HTERT RPE-1 (cell line): ENCODE measurements around the gene P4HTM.

Experiments used
- in situ Hi-C: fragments of 300-500 bp; cut with MboI; formaldehyde crosslinking; loops from 4 replicates; pipeline ENCODE4 v1.14.3; 2020; ENCODE audit warnings: low sequenced_read_pairs

The P4HTM gene

GRCh38 chr3:48989796-48990635, at the start of gene P4HTM:
Gene P4HTM, plus strand, starts transcription at chr3:48990241. Its CDS starts 16 bp downstream, at chr3:48990257.
- in situ Hi-C loops, result no loop called here

- in situ Hi-C loops, result no loop called here
Observed at GRCh38 chr3:48945432-48945831, 44.6 kb upstream of the P4HTM start.

- in situ Hi-C loops, result no loop called here
Observed at GRCh38 chr3:48945891-48946549, 44.0 kb upstream of the P4HTM start.

GRCh38 chr3:48949376-48949717, 40.7 kb upstream of the P4HTM start:
- in situ Hi-C loops, result no loop called here

GRCh38 chr3:48950051-48950450, 40.0 kb upstream of the P4HTM start:
- in situ Hi-C loops, result no loop called here

GRCh38 chr3:48951764-48952163, 38.3 kb upstream of the P4HTM start:
- in situ Hi-C loops, result no loop called here

- in situ Hi-C loops, result no loop called here
Observed at GRCh38 chr3:48952510-48953118, 37.4 kb upstream of the P4HTM start.

GRCh38 chr3:48957006-48957705, 32.9 kb upstream of the P4HTM start:
- in situ Hi-C loops, result no loop called here

- in situ Hi-C loops, result no loop called here
Observed at GRCh38 chr3:48960841-48961413, 29.1 kb upstream of the P4HTM start.

- in situ Hi-C loops, result no loop called here
Observed at GRCh38 chr3:48962340-48962739, 27.7 kb upstream of the P4HTM start.

- in situ Hi-C loops, result no loop called here
Observed at GRCh38 chr3:48962939-48963338, 27.1 kb upstream of the P4HTM start.

- in situ Hi-C loops, result no loop called here
Observed at GRCh38 chr3:48963591-48963990, 26.4 kb upstream of the P4HTM start.

- in situ Hi-C loops, result no loop called here
Observed at GRCh38 chr3:48966367-48966766, 23.7 kb upstream of the P4HTM start.

- in situ Hi-C loops, result no loop called here
Observed at GRCh38 chr3:48966876-48967361, 23.1 kb upstream of the P4HTM start.

GRCh38 chr3:48970586-48970985, 19.5 kb upstream of the P4HTM start:
- in situ Hi-C loops, result no loop called here

GRCh38 chr3:48974076-48974864, 15.8 kb upstream of the P4HTM start:
- in situ Hi-C loops, result no loop called here

- in situ Hi-C loops, result no loop called here
Observed at GRCh38 chr3:48979451-48979850, 10.6 kb upstream of the P4HTM start.

GRCh38 chr3:48980295-48980694, 9.7 kb upstream of the P4HTM start:
- in situ Hi-C loops, result no loop called here

GRCh38 chr3:48982016-48982415, 8.0 kb upstream of the P4HTM start:
- in situ Hi-C loops, result no loop called here

- in situ Hi-C loops, result no loop called here
Observed at GRCh38 chr3:48982686-48983085, 7.4 kb upstream of the P4HTM start.
